K562 (cell line): ENCODE measurements around the gene RNF150. TPM values are rescaled to one million over a fixed set of nuclear protein-coding genes. Genes with fewer than 3 reads are reported as not detected.

Source experiments
- ATAC-seq: fragments of 200-7000 bp; cut with Tn5 transposase; 3 replicates; pipeline ENCODE4 v1.9.1; 2020; ENCODE audit warnings: moderate library complexity
- BruUV-seq: library from RNA; stranded (reverse); fragments of 400-500 nt; replicated peaks from 2 replicates; lab custom pipeline; 2021; lab: Mats Ljungman, UMichigan
- CTCF ChIA-PET: fragments of 300-600 bp; formaldehyde crosslinking; extraction: SDS; loops from one replicate; lab custom pipeline; 2021; ENCODE audit warnings: low intra/inter-chr PET ratio; lab: Yijun Ruan, JAX
- POLR2A ChIA-PET: fragments of 300-600, 350-650 bp; sonication (Branson Sonifier 250); formaldehyde crosslinking; extraction: SDS; loops from one replicate; lab custom pipeline; 2021; ENCODE audit warnings: antibody characterized with exemption, inconsistent platforms; lab: Yijun Ruan, JAX
- DNase-seq, 4 experiments: peaks; one replicate each; pipeline versions ENCODE4 v3.0.0 to v3.0.0-alpha.2; 2011 to 2018; ENCODE audit warnings: low spot score in 3 of 4, mixed read lengths in 3 of 4; ENCODE audit errors: extremely low read depth in 1 of 4
- FAIRE-seq: peaks from 2 replicates; lab custom pipeline; 2011; peaks lifted over from hg19 to GRCh38; lab: Jason Lieb, UNC
- H2AFZ ChIP-seq: 2 replicates; pipeline ENCODE4 v1.6.0; 2011; ENCODE audit warnings: low read depth, low read length, control low read depth, inconsistent platforms
- H3K27ac ChIP-seq: fragments of 200-600 bp; 3 replicates; pipeline ENCODE4 v1.8.0; 2011; ENCODE audit warnings: low read depth, mild to moderate bottlenecking, control low read depth, inconsistent platforms, low read length, moderate library complexity, mixed read lengths; ENCODE audit errors: extremely low read depth
- H3K27me3 ChIP-seq, 2 experiments: fragments of 300-600 bp in 1 of 2; 2 replicates in 1 of 2; 3 replicates in 1 of 2; pipeline versions ENCODE4 v1.6.0 to v1.8.0; 2011; ENCODE audit warnings: inconsistent platforms in 2 of 2, low read length in 2 of 2, mild to moderate bottlenecking in 1 of 2, mixed read lengths in 1 of 2, moderate library complexity in 1 of 2; ENCODE audit not compliant: control insufficient read depth in 2 of 2, insufficient read depth in 2 of 2
- H3K36me3 ChIP-seq: fragments of 300-600 bp; 3 replicates; pipeline ENCODE4 v1.8.0; 2011; ENCODE audit warnings: mild to moderate bottlenecking, low read length, inconsistent platforms; ENCODE audit not compliant: control insufficient read depth, insufficient read depth
- H3K4me1 ChIP-seq, 2 experiments: fragments of 200-600 bp in 1 of 2; replicated peaks in 1 of 2; 2 replicates in 1 of 2; 3 replicates in 1 of 2; pipeline versions ENCODE4 v1.5.1 to v1.8.0; 2011; ENCODE audit warnings: inconsistent platforms in 2 of 2, low read length in 2 of 2, mild to moderate bottlenecking in 1 of 2, mixed read lengths in 1 of 2, moderate library complexity in 1 of 2; ENCODE audit not compliant: control insufficient read depth in 2 of 2, insufficient read depth in 2 of 2
- H3K4me2 ChIP-seq: 2 replicates; pipeline ENCODE4 v1.6.1; 2011; ENCODE audit warnings: low read length, control low read depth, inconsistent platforms, mixed read lengths; ENCODE audit not compliant: insufficient read depth
- H3K4me3 ChIP-seq: fragments of 200-600 bp; sonication (generic), shearing (Covaris generic); 2 replicates; pipeline ENCODE4 v1.5.1; 2016; ENCODE audit warnings: control low read depth, inconsistent platforms
- H3K79me2 ChIP-seq: fragments of 200-600 bp; 3 replicates; pipeline ENCODE4 v1.8.0; 2011; ENCODE audit warnings: low read length, inconsistent platforms; ENCODE audit not compliant: control insufficient read depth, insufficient read depth
- H3K9ac ChIP-seq, 2 experiments: 2 replicates each; pipeline versions ENCODE4 v1.6.0 to v1.6.1; 2011; ENCODE audit warnings: low read depth in 2 of 2, low read length in 2 of 2, control low read depth in 1 of 2, inconsistent platforms in 1 of 2, mild to moderate bottlenecking in 1 of 2, mixed read lengths in 1 of 2; ENCODE audit not compliant: insufficient read depth in 1 of 2
- H3K9me1 ChIP-seq: one replicate; pipeline ENCODE4 v1.6.0; 2011; ENCODE audit warnings: inconsistent platforms, mild to moderate bottlenecking, low read length, moderate library complexity; ENCODE audit not compliant: control insufficient read depth, insufficient read depth
- H3K9me3 ChIP-seq: replicated peaks from 2 replicates; pipeline ENCODE4 v1.5.1; 2011; ENCODE audit warnings: low read depth, low read length, inconsistent platforms; ENCODE audit not compliant: control insufficient read depth, insufficient read depth
- H4K20me1 ChIP-seq: replicated peaks from 2 replicates; pipeline ENCODE4 v1.6.1; 2011; ENCODE audit warnings: low read length, inconsistent platforms, mixed read lengths; ENCODE audit not compliant: control insufficient read depth, insufficient read depth
- BACH1 ChIP-seq: fragments of 200-800 bp; sonication (Bioruptor generic); IDR thresholded peaks from 2 replicates; pipeline ENCODE4 v1.6.1; 2016; ENCODE audit warnings: missing genetic modification characterization, missing compliant biosample characterization
- CHD1 ChIP-seq: fragments of 200-600 bp; sonication (generic); IDR thresholded peaks from one replicate; pipeline ENCODE4 v1.6.1; 2012; ENCODE audit warnings: mild to moderate bottlenecking, moderate library complexity, low read length, inconsistent platforms
- HES1 ChIP-seq: fragments of 450-650 bp; IDR thresholded peaks from 2 replicates; pipeline ENCODE4 v1.6.1; 2016; ENCODE audit warnings: low read depth, mild to moderate bottlenecking, moderate library complexity
- KHSRP ChIP-seq: fragments of 450-650 bp; IDR thresholded peaks from 2 replicates; pipeline ENCODE4 v1.6.1; 2017
- MEF2A ChIP-seq: IDR thresholded peaks from 2 replicates; pipeline ENCODE4 v1.6.1; 2011; ENCODE audit warnings: low read depth, mild to moderate bottlenecking, low read length, moderate library complexity; ENCODE audit not compliant: control insufficient read depth
- PHTF2 ChIP-seq: fragments of 250-450 bp; sonication (Bioruptor Pico); IDR thresholded peaks from 2 replicates; pipeline ENCODE4 v1.5.0; 2021; ENCODE audit warnings: mild to moderate bottlenecking
- TAF9B ChIP-seq: fragments of 450-650 bp; IDR thresholded peaks from 2 replicates; pipeline ENCODE4 v1.6.1; 2018; ENCODE audit warnings: mild to moderate bottlenecking; ENCODE audit not compliant: partially characterized antibody
- ZBTB43 ChIP-seq: sonication (generic); formaldehyde crosslinking; IDR thresholded peaks from 2 replicates; pipeline ENCODE4 v1.8.0; 2023; ENCODE audit warnings: mild to moderate bottlenecking, missing genetic modification reagents
- ZNF77 ChIP-seq: fragments of 250-450 bp; sonication (Bioruptor Pico); IDR thresholded peaks from 2 replicates; pipeline ENCODE4 v1.5.0; 2020
- ZNF780A ChIP-seq: fragments of 250-450 bp; sonication (Bioruptor Pico); IDR thresholded peaks from 2 replicates; pipeline ENCODE4 v1.5.0; 2021; ENCODE audit warnings: mild to moderate bottlenecking
- in situ Hi-C: fragments of 300-500 bp; cut with MboI; formaldehyde crosslinking; loops from 4 replicates; pipeline ENCODE4 v1.15.0; 2018; ENCODE audit warnings: inconsistent platforms, mixed read lengths
- intact Hi-C: fragments of 100-400 bp; cut with micrococcal nuclease; formaldehyde crosslinking; loops from 2 replicates; pipeline ENCODE4 v1.14.2; 2022
- polyA plus RNA-seq, 8 experiments: library from polyadenylated mRNA; depleted of rRNA in 4 of 8; stranded (reverse) in 5 of 8; unstranded in 3 of 8; fragments of >200 nt; fragmentation: Nextera tagmentation in 2 of 8; fragmentation: Illumina TruSeq in 1 of 8; extraction: Ambion mirVana in 2 of 8; extraction: Trizol in 1 of 8; gene quantifications; 2 replicates each; pipeline versions ENCODE4 v1.2.1 to v1.2.3, GENCODE V29; 2011 to 2014; ENCODE audit warnings: inconsistent platforms in 1 of 8, missing spikeins in 1 of 8
- total RNA-seq, 7 experiments: library from RNA; depleted of rRNA in 6 of 7; stranded (reverse); fragments of >200 nt in 6 of 7; fragmentation: Illumina TruSeq in 2 of 7; extraction: Trizol in 2 of 7; gene quantifications; 2 replicates each; pipeline versions ENCODE4 v1.2.1 to v1.2.3, GENCODE V29; 2011 to 2021; ENCODE audit warnings: low replicate concordance in 1 of 7
- TF ChIP-seq, protein P1 (sequence below): fragments of 200-800 bp; sonication (Bioruptor generic); IDR thresholded peaks from 2 replicates; pipeline ENCODE4 v1.6.1; 2017; ENCODE audit warnings: missing genetic modification characterization, missing compliant biosample characterization
- TF ChIP-seq, protein P2 (sequence below): fragments of 250-450 bp; sonication (Bioruptor Pico); IDR thresholded peaks from 2 replicates; pipeline ENCODE4 v1.5.0; 2020; ENCODE audit warnings: mild to moderate bottlenecking, borderline replicate concordance
- TF ChIP-seq, protein P3 (sequence below): sonication (generic); formaldehyde crosslinking; IDR thresholded peaks from 2 replicates; pipeline ENCODE4 v1.8.1; 2023; ENCODE audit warnings: mild to moderate bottlenecking, missing genetic modification reagents

Gene RNF150
- total and polyA plus RNA-seq, 9 of the 15 experiments (the other 6 are each of a cell fraction or from before 2014, with no cell fraction given): 0.09 TPM; not detected in 8

GRCh38 chr4:141078871-141079270, 54.4 kb downstream of the RNF150 start:
- ChIA-PET POLR2A (no interaction called here), CTCF (no interaction called here)
- no peak for TF ChIP-seq BACH1
- no peak for TF ChIP-seq ZNF77 (CRISPR knock-in tag)
- TF ChIP-seq ZBTB43 (CRISPR knock-in tag): no peak
- TF ChIP-seq, protein P1, sequence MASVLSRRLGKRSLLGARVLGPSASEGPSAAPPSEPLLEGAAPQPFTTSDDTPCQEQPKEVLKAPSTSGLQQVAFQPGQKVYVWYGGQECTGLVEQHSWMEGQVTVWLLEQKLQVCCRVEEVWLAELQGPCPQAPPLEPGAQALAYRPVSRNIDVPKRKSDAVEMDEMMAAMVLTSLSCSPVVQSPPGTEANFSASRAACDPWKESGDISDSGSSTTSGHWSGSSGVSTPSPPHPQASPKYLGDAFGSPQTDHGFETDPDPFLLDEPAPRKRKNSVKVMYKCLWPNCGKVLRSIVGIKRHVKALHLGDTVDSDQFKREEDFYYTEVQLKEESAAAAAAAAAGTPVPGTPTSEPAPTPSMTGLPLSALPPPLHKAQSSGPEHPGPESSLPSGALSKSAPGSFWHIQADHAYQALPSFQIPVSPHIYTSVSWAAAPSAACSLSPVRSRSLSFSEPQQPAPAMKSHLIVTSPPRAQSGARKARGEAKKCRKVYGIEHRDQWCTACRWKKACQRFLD: no peak
- TF ChIP-seq HES1: no peak
- TF ChIP-seq, protein P2, sequence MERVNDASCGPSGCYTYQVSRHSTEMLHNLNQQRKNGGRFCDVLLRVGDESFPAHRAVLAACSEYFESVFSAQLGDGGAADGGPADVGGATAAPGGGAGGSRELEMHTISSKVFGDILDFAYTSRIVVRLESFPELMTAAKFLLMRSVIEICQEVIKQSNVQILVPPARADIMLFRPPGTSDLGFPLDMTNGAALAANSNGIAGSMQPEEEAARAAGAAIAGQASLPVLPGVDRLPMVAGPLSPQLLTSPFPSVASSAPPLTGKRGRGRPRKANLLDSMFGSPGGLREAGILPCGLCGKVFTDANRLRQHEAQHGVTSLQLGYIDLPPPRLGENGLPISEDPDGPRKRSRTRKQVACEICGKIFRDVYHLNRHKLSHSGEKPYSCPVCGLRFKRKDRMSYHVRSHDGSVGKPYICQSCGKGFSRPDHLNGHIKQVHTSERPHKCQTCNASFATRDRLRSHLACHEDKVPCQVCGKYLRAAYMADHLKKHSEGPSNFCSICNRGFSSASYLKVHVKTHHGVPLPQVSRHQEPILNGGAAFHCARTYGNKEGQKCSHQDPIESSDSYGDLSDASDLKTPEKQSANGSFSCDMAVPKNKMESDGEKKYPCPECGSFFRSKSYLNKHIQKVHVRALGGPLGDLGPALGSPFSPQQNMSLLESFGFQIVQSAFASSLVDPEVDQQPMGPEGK (CRISPR knock-in tag): no peak
- TF ChIP-seq TAF9B: no peak
- no peak for TF ChIP-seq PHTF2 (CRISPR knock-in tag)
- TF ChIP-seq MEF2A: no peak
- TF ChIP-seq CHD1: no peak
- no peak for TF ChIP-seq KHSRP
- TF ChIP-seq ZNF780A (CRISPR knock-in tag): no peak
- TF ChIP-seq, protein P3, sequence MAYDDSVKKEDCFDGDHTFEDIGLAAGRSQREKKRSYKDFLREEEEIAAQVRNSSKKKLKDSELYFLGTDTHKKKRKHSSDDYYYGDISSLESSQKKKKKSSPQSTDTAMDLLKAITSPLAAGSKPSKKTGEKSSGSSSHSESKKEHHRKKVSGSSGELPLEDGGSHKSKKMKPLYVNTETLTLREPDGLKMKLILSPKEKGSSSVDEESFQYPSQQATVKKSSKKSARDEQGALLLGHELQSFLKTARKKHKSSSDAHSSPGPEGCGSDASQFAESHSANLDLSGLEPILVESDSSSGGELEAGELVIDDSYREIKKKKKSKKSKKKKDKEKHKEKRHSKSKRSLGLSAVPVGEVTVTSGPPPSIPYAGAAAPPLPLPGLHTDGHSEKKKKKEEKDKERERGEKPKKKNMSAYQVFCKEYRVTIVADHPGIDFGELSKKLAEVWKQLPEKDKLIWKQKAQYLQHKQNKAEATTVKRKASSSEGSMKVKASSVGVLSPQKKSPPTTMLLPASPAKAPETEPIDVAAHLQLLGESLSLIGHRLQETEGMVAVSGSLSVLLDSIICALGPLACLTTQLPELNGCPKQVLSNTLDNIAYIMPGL (CRISPR knock-in tag): no peak
- Histone ChIP-seq H3K9me1 (no peaks in the 10 kb centered on the region), H3K4me3 (no peak overlapping the region), H3K27me3 (no peaks in the 10 kb centered on the region; a peak in 1 of 5 replicates), H3K79me2 (no peaks in the 10 kb centered on the region), H3K9me3 (no peaks in the 10 kb centered on the region), H3K4me2 (no peak overlapping the region), H3K27ac (no peak overlapping the region), H3K9ac (no peak overlapping the region), H4K20me1 (no peaks in the 10 kb centered on the region), H3K4me1 (no peaks in the 10 kb centered on the region; a peak in 1 of 5 replicates), H2AFZ (no peak overlapping the region), H3K36me3 (no peaks in the 10 kb centered on the region)
- in situ Hi-C loops (no loop called here), intact Hi-C loops (no loop called here)
- ATAC-seq (no peak), DNase-seq (no peak), FAIRE-seq (no peak)
- no TSS peak for BruUV-seq
